RWPE2 (cell line): ENCODE data around the gene CABLES2.
A peak's percentile ranks its signal among the peaks of the same experiment; 100 is the strongest.

Experiments used
- ATAC-seq: fragments of 200-7000 bp; cut with Tn5 transposase; 3 replicates; pipeline ENCODE4 v1.9.1; 2021; ENCODE audit warnings: low read depth
- DNase-seq: peaks from one replicate; pipeline ENCODE4 v3.0.0-alpha.2; 2020; ENCODE audit warnings: low spot score
- H3K27ac ChIP-seq: fragments of 450-650 bp; 2 replicates; pipeline ENCODE4 v1.5.1; 2017; ENCODE audit warnings: mild to moderate bottlenecking; ENCODE audit not compliant: poor library complexity, severe bottlenecking
- H3K27me3 ChIP-seq: fragments of 250-450 bp; sonication (Bioruptor Pico); 2 replicates; pipeline ENCODE4 v1.5.1; 2021; ENCODE audit warnings: mild to moderate bottlenecking, moderate library complexity; ENCODE audit not compliant: insufficient read depth, poor library complexity, severe bottlenecking
- H3K36me3 ChIP-seq: fragments of 250-450 bp; sonication (Bioruptor Pico); 2 replicates; pipeline ENCODE4 v1.5.1; 2020; ENCODE audit warnings: low read depth, mild to moderate bottlenecking, moderate library complexity
- H3K4me1 ChIP-seq: fragments of 250-450 bp; sonication (Bioruptor Pico); 2 replicates; pipeline ENCODE4 v1.5.1; 2021; ENCODE audit warnings: mild to moderate bottlenecking, moderate library complexity; ENCODE audit not compliant: insufficient read depth, poor library complexity, severe bottlenecking
- H3K4me3 ChIP-seq: fragments of 250-450 bp; sonication (Bioruptor Pico); 2 replicates; pipeline ENCODE4 v1.5.1; 2021; ENCODE audit warnings: mild to moderate bottlenecking, moderate library complexity; ENCODE audit not compliant: severe bottlenecking
- H3K9me3 ChIP-seq: fragments of 250-450 bp; sonication (Bioruptor Pico); 2 replicates; pipeline ENCODE4 v1.5.1; 2021; ENCODE audit warnings: mild to moderate bottlenecking, moderate library complexity; ENCODE audit not compliant: severe bottlenecking
- TF ChIP-seq, protein P1 (sequence below): fragments of 450-650 bp; IDR thresholded peaks from one replicate; pipeline ENCODE4 v1.5.1; 2017; ENCODE audit warnings: mild to moderate bottlenecking, moderate library complexity; ENCODE audit not compliant: poor library complexity, severe bottlenecking

CABLES2 gene

DNA sequence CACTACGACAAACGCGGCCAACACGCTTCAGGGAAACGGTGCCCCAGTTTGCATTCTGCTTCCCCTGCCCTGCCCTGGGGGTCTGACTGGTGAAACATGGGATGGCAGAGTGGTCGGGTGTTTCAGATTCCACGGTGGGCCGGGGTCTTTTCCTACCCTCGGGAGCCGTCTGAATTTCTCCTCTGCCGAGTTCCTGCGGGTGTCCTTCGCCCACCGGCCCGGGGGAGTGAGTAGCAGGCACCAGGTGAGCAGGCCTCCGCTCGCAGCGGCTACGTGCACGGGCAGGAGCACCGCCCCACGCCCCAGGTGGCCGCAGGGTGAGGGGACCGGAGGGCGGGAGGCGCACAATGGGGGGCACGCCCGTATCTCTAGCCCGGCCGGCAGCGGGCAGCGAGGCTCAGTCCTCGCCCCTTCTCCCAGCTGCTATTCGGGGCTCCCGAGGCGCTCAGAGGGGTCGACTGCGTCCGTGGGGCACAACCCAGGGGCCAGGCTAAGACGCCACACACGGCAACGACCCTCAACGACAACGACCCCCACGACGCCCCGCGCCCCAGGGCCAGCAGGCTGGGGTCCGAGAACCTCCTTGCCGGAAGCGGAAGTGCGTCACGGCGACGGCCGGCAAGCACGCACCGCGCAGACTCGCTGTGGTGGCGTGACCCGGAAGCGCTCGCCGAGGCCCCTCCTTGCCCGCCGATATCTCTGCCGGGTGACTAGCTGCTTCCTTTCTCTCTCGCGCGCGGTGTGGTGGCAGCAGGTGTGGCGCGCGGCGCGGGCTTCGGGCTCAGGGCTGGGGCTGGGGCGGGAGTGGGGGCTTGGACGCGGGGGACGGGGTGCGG lies 20.5 kb downstream of the CABLES2 start, which contains the start of gene RPS21:
RPS21 (plus strand) TSS at position 721 of the 836 bp plus-strand sequence. CDS start 236 bp downstream, outside the sequence.
- ATAC-seq: peak; percentile 78
- H3K9me3 ChIP-seq: no peaks in the 10 kb centered on the region
- DNase-seq: peak; percentile 90
- H3K4me1 ChIP-seq: peaks cover 14% of the 10 kb centered on the region
- H3K27ac ChIP-seq: peak within 1 kb of the TSS; percentile 84
- peaks cover 53% of the 10 kb centered on the region for H3K36me3 ChIP-seq
- H3K4me3 ChIP-seq: peak within 1 kb of the TSS; percentile 96
- no peaks in the 10 kb centered on the region for H3K27me3 ChIP-seq
- TF ChIP-seq, protein P1, sequence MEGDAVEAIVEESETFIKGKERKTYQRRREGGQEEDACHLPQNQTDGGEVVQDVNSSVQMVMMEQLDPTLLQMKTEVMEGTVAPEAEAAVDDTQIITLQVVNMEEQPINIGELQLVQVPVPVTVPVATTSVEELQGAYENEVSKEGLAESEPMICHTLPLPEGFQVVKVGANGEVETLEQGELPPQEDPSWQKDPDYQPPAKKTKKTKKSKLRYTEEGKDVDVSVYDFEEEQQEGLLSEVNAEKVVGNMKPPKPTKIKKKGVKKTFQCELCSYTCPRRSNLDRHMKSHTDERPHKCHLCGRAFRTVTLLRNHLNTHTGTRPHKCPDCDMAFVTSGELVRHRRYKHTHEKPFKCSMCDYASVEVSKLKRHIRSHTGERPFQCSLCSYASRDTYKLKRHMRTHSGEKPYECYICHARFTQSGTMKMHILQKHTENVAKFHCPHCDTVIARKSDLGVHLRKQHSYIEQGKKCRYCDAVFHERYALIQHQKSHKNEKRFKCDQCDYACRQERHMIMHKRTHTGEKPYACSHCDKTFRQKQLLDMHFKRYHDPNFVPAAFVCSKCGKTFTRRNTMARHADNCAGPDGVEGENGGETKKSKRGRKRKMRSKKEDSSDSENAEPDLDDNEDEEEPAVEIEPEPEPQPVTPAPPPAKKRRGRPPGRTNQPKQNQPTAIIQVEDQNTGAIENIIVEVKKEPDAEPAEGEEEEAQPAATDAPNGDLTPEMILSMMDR: no peak

DNA sequence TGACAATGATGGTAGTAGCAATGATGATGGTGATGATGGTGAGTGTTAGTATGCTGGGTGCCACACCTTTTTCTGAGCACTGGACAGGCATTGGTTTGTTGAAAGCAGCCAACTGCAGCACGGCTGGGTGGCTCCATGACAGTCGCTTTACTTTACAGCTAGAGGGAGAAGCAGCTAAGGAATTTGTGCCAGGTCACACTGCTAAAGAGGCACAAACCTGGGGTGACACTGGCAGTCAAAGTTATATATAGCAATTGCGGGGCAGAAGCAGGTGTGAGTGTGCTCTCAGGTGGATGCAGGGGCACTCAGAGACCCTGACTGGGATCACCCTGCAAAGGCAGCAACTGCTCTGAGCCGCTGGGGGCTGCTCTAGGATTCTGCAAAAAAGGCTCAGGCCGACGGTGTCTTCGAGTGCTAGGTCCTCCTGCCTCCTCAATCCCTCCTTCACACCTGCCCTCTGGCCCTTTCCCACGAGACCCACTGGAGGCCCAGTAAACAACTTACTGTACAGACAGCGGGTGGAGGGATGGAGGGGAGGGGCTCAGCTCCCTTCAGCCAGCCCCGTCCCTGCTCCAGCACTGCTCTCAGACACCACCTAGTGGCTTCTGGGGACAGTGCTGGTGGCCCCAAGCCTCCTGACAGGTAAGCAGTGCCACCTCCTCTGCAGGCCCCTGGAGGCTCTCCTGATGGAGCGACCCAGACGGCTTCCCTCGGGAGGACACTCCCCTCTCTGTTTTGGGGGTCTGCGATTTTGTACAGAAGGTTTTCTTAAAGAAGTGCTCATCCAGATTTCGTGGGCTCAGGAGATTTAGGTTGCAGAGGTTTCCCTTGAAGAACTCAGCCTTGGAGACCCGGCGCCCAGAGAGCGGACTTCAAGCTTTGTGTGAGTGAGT lies 24.5 kb downstream of the CABLES2 start:
- ATAC-seq: peak; percentile 64
- TF ChIP-seq, protein P1: peak; percentile 100
- no peak overlapping the region for H3K4me3 ChIP-seq
- DNase-seq: peak; percentile 91
- peak overlapping the region; percentile 84 for H3K27ac ChIP-seq
- no peaks in the 10 kb centered on the region for H3K9me3 ChIP-seq
- peaks cover 19% of the 10 kb centered on the region for H3K36me3 ChIP-seq
- peaks cover 38% of the 10 kb centered on the region for H3K4me1 ChIP-seq
- H3K27me3 ChIP-seq: no peaks in the 10 kb centered on the region

DNA sequence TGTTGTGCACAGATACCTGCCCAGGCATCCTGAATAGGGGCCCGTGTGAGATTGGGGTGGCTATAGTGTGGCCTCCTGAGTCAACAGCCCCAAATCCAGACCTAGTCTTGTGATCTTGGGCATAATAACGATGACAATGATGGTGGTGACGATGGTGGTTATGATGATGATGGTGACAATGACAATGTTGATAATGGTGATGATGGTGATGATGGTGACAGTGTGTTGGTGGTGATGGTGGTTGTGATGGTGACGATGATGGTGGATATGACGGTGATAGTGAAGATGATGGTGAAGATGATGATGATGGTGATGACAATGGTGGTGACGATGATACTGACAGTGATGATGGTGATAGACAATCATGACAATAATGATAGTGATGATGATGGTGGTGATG lies 25.2 kb downstream of the CABLES2 start:
- no peak for ATAC-seq
- DNase-seq: no peak
- TF ChIP-seq, protein P1: no peak
- no peaks in the 10 kb centered on the region for H3K27me3 ChIP-seq
- peaks cover 16% of the 10 kb centered on the region for H3K36me3 ChIP-seq
- H3K4me1 ChIP-seq: peaks cover 45% of the 10 kb centered on the region
- no peaks in the 10 kb centered on the region for H3K9me3 ChIP-seq
- H3K4me3 ChIP-seq: no peak overlapping the region
- peak overlapping the region; percentile 95 for H3K27ac ChIP-seq

DNA sequence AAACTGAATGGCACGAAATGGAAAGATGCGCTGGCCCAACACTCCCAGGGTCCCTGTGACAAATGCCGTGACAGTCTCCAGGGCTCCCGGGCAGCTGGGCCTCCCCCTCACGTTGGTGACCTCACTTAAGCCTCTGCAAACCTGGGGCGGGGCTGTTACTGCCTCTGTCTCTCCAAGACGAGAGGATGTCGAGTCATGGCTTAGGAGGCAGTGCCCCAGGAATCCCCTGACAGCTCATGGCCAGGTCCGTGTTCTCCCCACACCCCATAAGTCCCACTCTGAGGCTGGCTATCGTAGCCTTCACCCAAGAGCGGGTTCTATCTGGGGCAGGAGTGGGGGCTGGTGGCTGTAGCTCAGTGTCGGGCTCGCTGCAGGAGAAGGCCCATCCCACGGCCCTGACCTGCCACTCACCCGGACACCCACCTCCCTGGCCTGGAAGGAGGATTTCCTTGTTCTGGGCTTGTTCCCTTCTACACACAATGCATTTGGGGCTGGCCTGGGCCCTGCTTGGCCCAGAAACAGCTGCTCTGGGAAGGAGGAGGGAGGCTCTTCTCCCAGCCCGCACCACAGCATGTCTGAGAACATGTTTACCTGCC lies 25.8 kb downstream of the CABLES2 start:
- DNase-seq: peak; percentile 89
- peak; percentile 37 for ATAC-seq
- peaks cover 51% of the 10 kb centered on the region for H3K4me1 ChIP-seq
- H3K36me3 ChIP-seq: peaks cover 16% of the 10 kb centered on the region
- TF ChIP-seq, protein P1: no peak
- no peak overlapping the region for H3K4me3 ChIP-seq
- H3K27me3 ChIP-seq: no peaks in the 10 kb centered on the region
- H3K9me3 ChIP-seq: no peaks in the 10 kb centered on the region
- peak overlapping the region; percentile 95 for H3K27ac ChIP-seq
